Neural progenitor cell (in vitro differentiated cells): ENCODE data around the gene SLC4A2. TPM values are rescaled to one million over a fixed set of nuclear protein-coding genes. Genes with fewer than 3 reads are reported as not detected.

Experiments used
- DNase-seq: peaks from one replicate; pipeline ENCODE4 v3.0.0-alpha.2; 2016; ENCODE audit warnings: low spot score
- H2AFZ ChIP-seq: fragments of 200-600 bp; sonication (generic); replicated peaks from 2 replicates; pipeline ENCODE4 v1.6.1; 2016; ENCODE audit warnings: antibody characterized with exemption
- H3F3A ChIP-seq: fragments of 200-600 bp; sonication (generic); 2 replicates; pipeline ENCODE4 v1.6.1; 2016; ENCODE audit warnings: antibody characterized with exemption, low read depth
- H3K27ac ChIP-seq: fragments of 200-600 bp; sonication (generic); 2 replicates; pipeline ENCODE4 v1.5.1; 2016; ENCODE audit warnings: mild to moderate bottlenecking
- H3K27me3 ChIP-seq: fragments of 200-600 bp; sonication (generic); 2 replicates; pipeline ENCODE4 v1.6.1; 2016; ENCODE audit warnings: mild to moderate bottlenecking, moderate library complexity
- H3K36me3 ChIP-seq: fragments of 200-600 bp; sonication (generic); 2 replicates; pipeline ENCODE4 v1.5.1; 2016
- H3K4me1 ChIP-seq: fragments of 200-600 bp; sonication (generic); 2 replicates; pipeline ENCODE4 v1.6.1; 2016; ENCODE audit warnings: mixed run types
- H3K4me2 ChIP-seq: fragments of 200-600 bp; sonication (generic); 2 replicates; pipeline ENCODE4 v1.6.1; 2016
- H3K4me3 ChIP-seq: fragments of 200-600 bp; sonication (generic); 2 replicates; pipeline ENCODE4 v1.5.1; 2016
- H3K79me2 ChIP-seq: fragments of 200-600 bp; sonication (generic); 2 replicates; pipeline ENCODE4 v1.6.1; 2016; ENCODE audit warnings: low read depth
- H3K9ac ChIP-seq: fragments of 200-600 bp; sonication (generic); 2 replicates; pipeline ENCODE4 v1.6.1; 2016
- H3K9me3 ChIP-seq: fragments of 200-600 bp; sonication (generic); 2 replicates; pipeline ENCODE4 v1.5.1; 2016; ENCODE audit warnings: low read depth
- H4K20me1 ChIP-seq: fragments of 200-600 bp; sonication (generic); 2 replicates; pipeline ENCODE4 v1.6.1; 2016; ENCODE audit warnings: low read depth
- H3K27ac Mint-ChIP-seq: 3 replicates; pipeline ENCODE4 v1.8.0; 2021; ENCODE audit warnings: mixed read lengths
- H3K27me3 Mint-ChIP-seq: 2 replicates; pipeline ENCODE4 v1.8.0; 2022; ENCODE audit warnings: low read depth, mild to moderate bottlenecking, inconsistent platforms, moderate library complexity, mixed read lengths; ENCODE audit not compliant: insufficient read depth
- H3K36me3 Mint-ChIP-seq: 3 replicates; pipeline ENCODE4 v1.8.0; 2021; ENCODE audit warnings: mixed read lengths
- H3K4me1 Mint-ChIP-seq: 3 replicates; pipeline ENCODE4 v1.8.0; 2021; ENCODE audit warnings: mixed read lengths
- H3K4me3 Mint-ChIP-seq: 3 replicates; pipeline ENCODE4 v1.8.0; 2021; ENCODE audit warnings: mild to moderate bottlenecking, moderate library complexity, mixed read lengths
- H3K9me3 Mint-ChIP-seq: 3 replicates; pipeline ENCODE4 v1.8.0; 2020; ENCODE audit warnings: mixed read lengths
- EZH2 ChIP-seq: fragments of 200-600 bp; sonication (generic); IDR thresholded peaks from 2 replicates; pipeline ENCODE4 v1.6.1; 2017; ENCODE audit warnings: antibody characterized with exemption, mild to moderate bottlenecking, moderate library complexity
- EZH2phosphoT487 ChIP-seq: fragments of 200-600 bp; sonication (generic); IDR thresholded peaks from 2 replicates; pipeline ENCODE4 v1.6.1; 2017; ENCODE audit warnings: antibody characterized with exemption
- total RNA-seq: library from RNA; depleted of rRNA; stranded (reverse); fragments of >200 nt; gene quantifications from 2 replicates; pipeline ENCODE4 v1.2.3, GENCODE V29; 2015; ENCODE audit warnings: low replicate concordance
- TF ChIP-seq, protein P1 (sequence below): fragments of 200-600 bp; sonication (generic); IDR thresholded peaks from 2 replicates; pipeline ENCODE4 v1.5.1; 2017; ENCODE audit warnings: antibody characterized with exemption, mild to moderate bottlenecking

Gene SLC4A2
- total RNA-seq, 1 donor from 2014 or later: 26.1 TPM

DNA sequence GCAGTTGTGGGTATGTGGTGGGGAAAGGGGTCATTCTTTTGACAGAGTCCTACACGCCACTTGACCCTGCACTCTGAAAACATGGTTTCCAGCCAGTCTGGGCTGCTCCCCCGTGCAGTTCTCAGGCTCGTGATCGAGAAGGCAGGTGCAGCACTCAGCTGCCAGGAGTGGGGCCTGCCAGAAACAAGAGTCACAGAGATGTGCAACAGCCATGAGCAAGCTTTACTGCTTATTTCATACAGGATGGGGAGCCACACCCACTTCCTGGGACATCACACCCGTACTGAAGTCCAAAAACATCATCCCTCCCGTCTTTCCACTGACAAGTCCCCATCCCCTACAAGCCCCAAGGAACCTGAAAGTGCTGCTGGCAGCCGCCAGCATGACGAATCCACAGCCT lies 44.4 kb upstream of the SLC4A2 start:
- Histone ChIP-seq H3K4me2 (no peak overlapping the region), H4K20me1 (no peaks in the 10 kb centered on the region), H3K9ac (no peak overlapping the region), H3K4me3 (no peak overlapping the region), H3K79me2 (no peaks in the 10 kb centered on the region), H3K27me3 (peaks cover 53% of the 10 kb centered on the region), H3K4me1 (peaks cover 39% of the 10 kb centered on the region), H3F3A (peaks cover 39% of the 10 kb centered on the region), H3K36me3 (no peaks in the 10 kb centered on the region), H2AFZ (no peak overlapping the region), H3K27ac (no peak overlapping the region), H3K9me3 (no peaks in the 10 kb centered on the region)
- peak overlapping the region; percentile 23 for H3K27ac Mint-ChIP-seq
- TF ChIP-seq, protein P1, sequence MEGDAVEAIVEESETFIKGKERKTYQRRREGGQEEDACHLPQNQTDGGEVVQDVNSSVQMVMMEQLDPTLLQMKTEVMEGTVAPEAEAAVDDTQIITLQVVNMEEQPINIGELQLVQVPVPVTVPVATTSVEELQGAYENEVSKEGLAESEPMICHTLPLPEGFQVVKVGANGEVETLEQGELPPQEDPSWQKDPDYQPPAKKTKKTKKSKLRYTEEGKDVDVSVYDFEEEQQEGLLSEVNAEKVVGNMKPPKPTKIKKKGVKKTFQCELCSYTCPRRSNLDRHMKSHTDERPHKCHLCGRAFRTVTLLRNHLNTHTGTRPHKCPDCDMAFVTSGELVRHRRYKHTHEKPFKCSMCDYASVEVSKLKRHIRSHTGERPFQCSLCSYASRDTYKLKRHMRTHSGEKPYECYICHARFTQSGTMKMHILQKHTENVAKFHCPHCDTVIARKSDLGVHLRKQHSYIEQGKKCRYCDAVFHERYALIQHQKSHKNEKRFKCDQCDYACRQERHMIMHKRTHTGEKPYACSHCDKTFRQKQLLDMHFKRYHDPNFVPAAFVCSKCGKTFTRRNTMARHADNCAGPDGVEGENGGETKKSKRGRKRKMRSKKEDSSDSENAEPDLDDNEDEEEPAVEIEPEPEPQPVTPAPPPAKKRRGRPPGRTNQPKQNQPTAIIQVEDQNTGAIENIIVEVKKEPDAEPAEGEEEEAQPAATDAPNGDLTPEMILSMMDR: no peak
- no peak for TF ChIP-seq EZH2phosphoT487
- TF ChIP-seq EZH2: no peak
- DNase-seq: no peak
- H3K4me3 Mint-ChIP-seq: no peak overlapping the region
- H3K9me3 Mint-ChIP-seq: no peaks in the 10 kb centered on the region
- peaks cover 60% of the 10 kb centered on the region for H3K4me1 Mint-ChIP-seq
- peaks cover 10% of the 10 kb centered on the region for H3K36me3 Mint-ChIP-seq
- peaks cover 11% of the 10 kb centered on the region for H3K27me3 Mint-ChIP-seq

DNA sequence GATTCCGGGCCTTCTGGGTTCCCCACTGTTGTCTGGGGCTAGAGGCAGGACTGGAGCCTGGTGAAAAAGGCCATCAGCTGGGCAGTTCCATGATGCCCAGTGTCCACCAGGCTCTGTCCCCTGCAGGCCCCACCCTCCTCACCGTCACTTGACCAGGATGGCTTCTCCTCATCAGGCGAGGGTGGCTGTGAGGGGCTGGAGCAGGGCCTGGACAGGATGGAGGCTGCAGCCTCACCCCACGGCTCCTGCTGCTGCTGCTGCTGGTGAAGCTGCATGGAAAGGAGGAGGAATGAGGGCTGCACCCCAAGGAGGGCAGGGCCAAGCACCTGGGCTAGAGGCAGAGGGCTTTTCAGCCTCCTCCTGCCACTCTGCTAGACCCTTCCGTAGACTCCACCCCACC lies 43.4 kb upstream of the SLC4A2 start:
- H3K27me3 Mint-ChIP-seq: peaks cover 13% of the 10 kb centered on the region
- Histone ChIP-seq H2AFZ (no peak overlapping the region), H3F3A (peaks cover 47% of the 10 kb centered on the region), H3K27me3 (peaks cover 54% of the 10 kb centered on the region), H3K9ac (no peak overlapping the region), H3K4me2 (no peak overlapping the region), H3K36me3 (no peaks in the 10 kb centered on the region), H3K9me3 (no peaks in the 10 kb centered on the region), H3K79me2 (no peaks in the 10 kb centered on the region), H3K27ac (no peak overlapping the region), H4K20me1 (no peaks in the 10 kb centered on the region), H3K4me1 (peaks cover 39% of the 10 kb centered on the region), H3K4me3 (no peak overlapping the region)
- H3K4me1 Mint-ChIP-seq: peaks cover 61% of the 10 kb centered on the region
- H3K4me3 Mint-ChIP-seq: no peak overlapping the region
- TF ChIP-seq, protein P1: no peak
- no peak for TF ChIP-seq EZH2phosphoT487
- no peak for TF ChIP-seq EZH2
- no peak overlapping the region for H3K27ac Mint-ChIP-seq
- no peaks in the 10 kb centered on the region for H3K9me3 Mint-ChIP-seq
- no peak for DNase-seq
- peaks cover 10% of the 10 kb centered on the region for H3K36me3 Mint-ChIP-seq

DNA sequence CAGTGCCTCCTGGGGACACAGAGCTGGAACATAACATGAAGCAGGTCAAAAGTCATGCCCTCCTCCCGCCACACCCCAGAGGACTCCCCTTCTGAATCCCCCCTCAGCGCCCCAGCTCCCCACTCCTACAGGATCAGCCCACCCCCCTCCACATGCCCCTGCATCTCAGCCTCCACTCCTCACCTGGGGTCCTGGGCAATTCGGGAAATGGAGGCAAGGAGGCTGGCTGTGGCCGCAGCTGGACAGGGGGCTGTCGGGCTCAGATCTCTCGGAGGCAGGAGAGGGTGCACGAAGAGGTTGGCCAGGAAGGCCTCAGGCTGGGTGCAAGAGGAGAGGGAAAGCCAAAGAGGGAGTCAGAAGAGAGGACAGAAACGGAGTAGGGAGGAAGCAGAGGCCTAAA lies 42.9 kb upstream of the SLC4A2 start:
- Mint-ChIP-seq H3K27me3 (peaks cover 11% of the 10 kb centered on the region), H3K4me3 (no peak overlapping the region), H3K27ac (no peak overlapping the region), H3K4me1 (peaks cover 65% of the 10 kb centered on the region), H3K36me3 (peaks cover 10% of the 10 kb centered on the region), H3K9me3 (no peaks in the 10 kb centered on the region)
- no peaks in the 10 kb centered on the region for H3K9me3 ChIP-seq
- DNase-seq: no peak
- H3K79me2 ChIP-seq: no peaks in the 10 kb centered on the region
- H3K4me2 ChIP-seq: no peak overlapping the region
- peaks cover 49% of the 10 kb centered on the region for H3F3A ChIP-seq
- no peak overlapping the region for H3K27ac ChIP-seq
- peaks cover 41% of the 10 kb centered on the region for H3K4me1 ChIP-seq
- no peaks in the 10 kb centered on the region for H4K20me1 ChIP-seq
- H3K9ac ChIP-seq: no peak overlapping the region
- no peaks in the 10 kb centered on the region for H3K36me3 ChIP-seq
- H3K4me3 ChIP-seq: no peak overlapping the region
- H3K27me3 ChIP-seq: peaks cover 54% of the 10 kb centered on the region
- no peak for TF ChIP-seq EZH2
- TF ChIP-seq, protein P1: no peak
- TF ChIP-seq EZH2phosphoT487: no peak
- no peak overlapping the region for H2AFZ ChIP-seq
